Upper lobe of left lung (tissue), 6 donors: ENCODE measurements around the gene SEMA6A. TPM values are rescaled to one million over a fixed set of nuclear protein-coding genes. Genes with fewer than 3 reads are reported as not detected.

Source experiments
- ATAC-seq, 2 donors: fragments of 200-7000 bp; cut with Tn5 transposase; one replicate each; pipeline ENCODE4 v1.9.1; 2022; ENCODE audit warnings: mild to moderate bottlenecking in 2 of 2, moderate library complexity in 2 of 2; ENCODE audit not compliant: low FRiP score in 2 of 2
- DNase-seq, 2 donors: peaks; one replicate each; pipeline ENCODE4 v3.0.0-alpha.2; 2019 to 2020
- H3K27ac ChIP-seq, 4 donors: fragments of 200-600 bp; sonication (generic); one replicate each; pipeline ENCODE4 v1.5.1; 2016 to 2019
- H3K27me3 ChIP-seq, 4 donors: fragments of 200-600 bp; sonication (generic); one replicate each; pipeline ENCODE4 v1.5.1; 2017 to 2019
- H3K36me3 ChIP-seq, 4 donors: fragments of 200-600 bp; sonication (generic); one replicate each; pipeline ENCODE4 v1.5.1; 2016 to 2019
- H3K4me1 ChIP-seq, 4 donors: fragments of 200-600 bp; sonication (generic); one replicate each; pipeline ENCODE4 v1.5.1; 2018 to 2019
- H3K4me3 ChIP-seq, 4 donors: fragments of 200-600 bp; sonication (generic); one replicate each; pipeline ENCODE4 v1.5.1; 2017 to 2019; ENCODE audit warnings: mild to moderate bottlenecking in 2 of 4, moderate library complexity in 1 of 4
- H3K9me3 ChIP-seq, 4 donors: fragments of 200-600 bp; sonication (generic); one replicate each; pipeline ENCODE4 v1.5.1; 2018 to 2019
- EP300 ChIP-seq, 4 donors: sonication (generic); formaldehyde crosslinking; IDR thresholded peaks; one replicate each; pipeline ENCODE4 v1.5.1; 2017; ENCODE audit warnings: antibody characterized with exemption in 4 of 4, control low read depth in 2 of 4
- POLR2A ChIP-seq, 4 donors: fragments of 450-650 bp; IDR thresholded peaks; one replicate each; pipeline ENCODE4 v1.5.1; 2016 to 2017; ENCODE audit warnings: antibody characterized with exemption in 4 of 4, mild to moderate bottlenecking in 2 of 4
- POLR2AphosphoS5 ChIP-seq, 2 donors: sonication (generic); formaldehyde crosslinking; IDR thresholded peaks; one replicate each; pipeline ENCODE4 v1.5.1; 2017; ENCODE audit warnings: antibody characterized with exemption in 2 of 2
- WGBS, 2 donors: methylation state at CpG; one replicate each; pipeline ENCODE4 v1.1.5; 2017 to 2018; 5-methylcytosine and 5-hydroxymethylcytosine counted together
- total RNA-seq, 6 donors: library from RNA; depleted of rRNA in 4 of 6; stranded (reverse); fragments of >200 nt in 4 of 6; gene quantifications; one replicate each; pipeline versions ENCODE4 v1.1.0 to v1.2.1, GENCODE V29; 2016 to 2021
- TF ChIP-seq, protein P1 (sequence below), 6 experiments: fragments of 450-650 bp in 4 of 6; fragments of 200-600 bp in 2 of 6; sonication (generic) in 2 of 6; IDR thresholded peaks; one replicate each; pipeline ENCODE4 v1.5.1; 2016 to 2019; ENCODE audit warnings: antibody characterized with exemption in 6 of 6
- donor health status: DM: no; HTN: no; CAD: no; lungs with moderate emphysema.
- donor health status: DM: no; HTN: yes; CAD: no; lungs with severe emphysema.

Gene SEMA6A
- total RNA-seq, 6 donors from 2014 or later, result 17.1 to 66.5 (median 26.9) TPM

DNA sequence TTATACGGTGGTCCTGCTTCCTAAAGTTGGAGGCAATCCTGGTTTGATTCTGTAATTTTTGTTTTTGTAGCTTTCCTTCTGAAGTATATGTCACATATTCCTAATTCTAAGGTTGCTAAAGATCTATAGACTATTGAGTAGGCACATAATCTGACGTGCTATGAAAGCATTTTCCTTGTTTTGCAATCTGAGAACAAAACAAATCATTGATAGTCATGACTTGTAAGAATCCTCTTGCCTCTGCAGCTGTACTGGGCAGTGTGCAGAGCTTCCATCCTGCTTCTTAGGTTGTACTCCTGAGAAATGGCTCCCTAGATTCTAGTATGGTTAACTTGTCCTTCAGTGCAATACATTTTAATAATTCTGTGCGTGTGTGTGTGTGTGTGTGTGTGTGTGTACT lies 35.4 kb downstream of the SEMA6A start:
- TF ChIP-seq POLR2A (IDR thresholded peaks at IDR 0.05) (no peak), EP300 (IDR thresholded peaks at IDR 0.05) (no peak), POLR2AphosphoS5 (IDR thresholded peaks at IDR 0.05) (no peak)
- TF ChIP-seq, protein P1, sequence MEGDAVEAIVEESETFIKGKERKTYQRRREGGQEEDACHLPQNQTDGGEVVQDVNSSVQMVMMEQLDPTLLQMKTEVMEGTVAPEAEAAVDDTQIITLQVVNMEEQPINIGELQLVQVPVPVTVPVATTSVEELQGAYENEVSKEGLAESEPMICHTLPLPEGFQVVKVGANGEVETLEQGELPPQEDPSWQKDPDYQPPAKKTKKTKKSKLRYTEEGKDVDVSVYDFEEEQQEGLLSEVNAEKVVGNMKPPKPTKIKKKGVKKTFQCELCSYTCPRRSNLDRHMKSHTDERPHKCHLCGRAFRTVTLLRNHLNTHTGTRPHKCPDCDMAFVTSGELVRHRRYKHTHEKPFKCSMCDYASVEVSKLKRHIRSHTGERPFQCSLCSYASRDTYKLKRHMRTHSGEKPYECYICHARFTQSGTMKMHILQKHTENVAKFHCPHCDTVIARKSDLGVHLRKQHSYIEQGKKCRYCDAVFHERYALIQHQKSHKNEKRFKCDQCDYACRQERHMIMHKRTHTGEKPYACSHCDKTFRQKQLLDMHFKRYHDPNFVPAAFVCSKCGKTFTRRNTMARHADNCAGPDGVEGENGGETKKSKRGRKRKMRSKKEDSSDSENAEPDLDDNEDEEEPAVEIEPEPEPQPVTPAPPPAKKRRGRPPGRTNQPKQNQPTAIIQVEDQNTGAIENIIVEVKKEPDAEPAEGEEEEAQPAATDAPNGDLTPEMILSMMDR (IDR thresholded peaks at IDR 0.05), result no peak
- Histone ChIP-seq H3K9me3 (no peaks in the 10 kb centered on the region), H3K4me3 (no peak overlapping the region), H3K27ac (no peak overlapping the region), H3K4me1 (peaks cover 0 to 9% (median 4%) of the 10 kb centered on the region in 4 donors), H3K27me3 (no peaks in the 10 kb centered on the region), H3K36me3 (no peaks in the 10 kb centered on the region)
- DNase-seq (no peak), ATAC-seq (no peak)
- WGBS, 2 donors, result 71 to 88% methylated on average over 3 of the region's 3 CpGs

DNA sequence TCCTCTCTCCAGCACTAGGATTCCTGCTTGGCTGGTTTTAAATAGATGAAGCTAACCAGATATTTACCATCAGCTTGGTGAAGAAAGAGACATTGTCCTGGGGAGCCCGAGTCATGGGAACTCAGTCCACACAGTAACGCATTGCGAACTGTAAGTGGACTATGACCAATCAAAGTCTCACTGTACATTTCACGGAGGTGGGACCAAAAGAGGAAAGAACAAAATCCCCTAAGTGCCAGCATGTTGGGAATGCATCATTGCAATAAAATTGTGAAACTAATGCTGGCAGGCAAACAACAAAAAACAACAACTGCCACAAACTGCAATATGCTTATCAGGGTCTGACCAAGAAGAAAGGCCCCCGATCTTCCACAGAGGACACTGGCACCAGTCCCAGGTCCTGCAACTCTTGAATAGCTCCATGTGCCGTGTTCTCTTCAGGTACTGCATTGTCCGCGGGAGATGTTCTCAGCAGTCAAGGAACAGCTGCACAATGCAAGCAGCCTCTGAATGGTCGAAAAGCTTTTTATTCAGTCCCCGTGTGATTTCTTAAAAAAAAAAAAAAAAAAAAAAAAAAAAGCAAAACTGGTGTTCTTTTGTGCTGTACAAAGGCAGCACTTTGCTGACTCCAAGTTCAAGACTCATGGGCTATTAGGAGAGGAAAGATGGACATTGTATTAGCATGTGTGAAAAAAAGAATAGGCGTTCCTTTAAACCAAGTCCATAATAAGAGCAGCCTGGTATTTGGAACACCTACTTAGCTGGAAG lies 38.1 kb downstream of the SEMA6A start:
- DNase-seq (no peak), ATAC-seq (no peak)
- WGBS, 2 donors, result 77% methylated on average over 11 of the region's 11 CpGs
- TF ChIP-seq EP300 (IDR thresholded peaks at IDR 0.05), result no peak
- no peak for TF ChIP-seq POLR2A (IDR thresholded peaks at IDR 0.05)
- TF ChIP-seq, protein P1 (IDR thresholded peaks at IDR 0.05), result no peak
- TF ChIP-seq POLR2AphosphoS5 (IDR thresholded peaks at IDR 0.05), result no peak
- Histone ChIP-seq H3K4me3 (no peak overlapping the region), H3K9me3 (no peaks in the 10 kb centered on the region), H3K27ac (no peak overlapping the region), H3K4me1 (peaks cover 8 to 11% (median 9%) of the 10 kb centered on the region in 4 donors), H3K27me3 (no peaks in the 10 kb centered on the region), H3K36me3 (no peaks in the 10 kb centered on the region)

DNA sequence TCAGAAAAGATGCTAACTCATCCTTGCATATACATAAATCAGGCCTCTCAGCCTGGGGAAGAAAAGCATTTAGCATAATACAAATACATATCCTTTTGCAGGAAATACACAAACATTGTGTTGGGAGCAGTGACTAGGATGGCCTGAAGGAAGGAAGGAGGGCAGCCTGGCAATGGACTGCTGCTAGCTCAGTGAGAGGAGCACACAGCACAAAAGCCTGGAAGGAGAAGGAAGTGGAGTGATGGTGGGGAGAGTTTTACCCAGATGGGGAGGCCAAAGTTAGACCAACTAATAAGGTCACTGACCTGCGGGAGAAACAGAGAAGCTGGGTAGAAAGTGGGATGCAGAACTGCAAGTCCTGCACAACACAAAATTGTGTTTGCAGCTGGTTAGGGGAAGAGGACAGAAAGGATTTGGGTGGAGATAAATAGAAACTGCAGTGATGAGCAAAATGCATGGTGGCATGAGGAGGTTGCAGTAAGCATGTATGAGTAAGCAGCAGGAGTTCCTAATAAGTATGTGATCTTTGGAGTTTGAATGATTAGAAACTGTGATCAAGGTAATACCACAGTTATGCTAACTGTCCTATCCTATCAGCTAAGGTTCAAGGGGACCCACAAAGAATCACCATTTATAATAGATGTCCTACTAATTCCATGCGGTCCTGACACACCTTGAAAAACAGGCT lies 39.5 kb downstream of the SEMA6A start:
- no peak for DNase-seq
- no peak for TF ChIP-seq EP300 (IDR thresholded peaks at IDR 0.05)
- TF ChIP-seq, protein P1 (IDR thresholded peaks at IDR 0.05), result no peak
- TF ChIP-seq POLR2AphosphoS5 (IDR thresholded peaks at IDR 0.05), result no peak
- no peak for TF ChIP-seq POLR2A (IDR thresholded peaks at IDR 0.05)
- H3K4me1 ChIP-seq, result peaks cover 8 to 11% (median 9%) of the 10 kb centered on the region in 4 donors
- no peak overlapping the region for H3K27ac ChIP-seq
- WGBS, 2 donors, result 70 to 72% methylated on average over 2 of the region's 2 CpGs
- ATAC-seq, result no peak
- H3K36me3 ChIP-seq, result no peaks in the 10 kb centered on the region
- H3K4me3 ChIP-seq, result no peak overlapping the region
- no peaks in the 10 kb centered on the region for H3K27me3 ChIP-seq
- H3K9me3 ChIP-seq, result no peaks in the 10 kb centered on the region

DNA sequence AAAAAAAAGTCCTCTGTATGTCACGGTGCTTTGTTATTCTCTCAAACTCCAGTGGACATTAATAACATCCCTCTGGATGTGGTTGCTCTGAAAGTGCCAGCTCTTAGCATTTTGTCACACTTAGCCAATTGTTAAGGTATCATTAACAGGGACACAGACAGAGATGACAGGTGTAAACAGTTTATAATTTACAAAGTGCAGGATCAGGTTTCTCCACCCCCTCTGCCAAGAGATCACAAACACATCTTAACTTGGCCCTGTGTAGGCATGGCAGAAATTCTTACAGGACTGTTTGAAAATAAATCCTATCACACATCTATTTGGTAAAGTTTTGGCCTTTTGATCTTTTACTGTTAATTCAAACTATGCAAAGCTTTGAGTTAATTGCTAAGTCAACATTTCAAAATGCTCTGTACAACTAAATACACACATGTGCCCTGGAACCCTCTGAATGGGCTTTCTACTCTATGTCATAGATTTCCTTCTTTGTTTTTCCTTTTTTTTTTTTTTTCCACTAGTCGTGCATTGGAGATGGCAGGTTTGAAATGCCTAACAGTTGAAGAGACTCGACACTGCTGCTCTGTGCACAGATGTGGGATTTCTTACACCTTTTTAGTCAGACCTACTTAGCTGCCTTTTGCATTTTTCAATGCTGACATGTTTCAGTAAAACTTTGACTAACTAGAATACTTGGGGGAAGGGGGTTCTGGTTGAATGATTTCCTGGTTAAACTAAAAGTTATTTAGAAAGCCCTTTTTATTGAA lies 41.7 kb downstream of the SEMA6A start:
- no peaks in the 10 kb centered on the region for H3K36me3 ChIP-seq
- no peak for ATAC-seq
- WGBS, 2 donors, result 24 to 31% methylated on average over 3 of the region's 3 CpGs
- H3K9me3 ChIP-seq, result no peaks in the 10 kb centered on the region
- H3K4me1 ChIP-seq, result peaks cover 8 to 11% (median 9%) of the 10 kb centered on the region in 4 donors
- TF ChIP-seq, protein P1 (IDR thresholded peaks at IDR 0.05), result no peak
- no peak for TF ChIP-seq POLR2A (IDR thresholded peaks at IDR 0.05)
- TF ChIP-seq POLR2AphosphoS5 (IDR thresholded peaks at IDR 0.05), result no peak
- no peak for TF ChIP-seq EP300 (IDR thresholded peaks at IDR 0.05)
- no peaks in the 10 kb centered on the region for H3K27me3 ChIP-seq
- H3K4me3 ChIP-seq, result no peak overlapping the region
- no peak for DNase-seq
- no peak overlapping the region for H3K27ac ChIP-seq
